HG03103 (cell line): ENCODE results near the gene LYPD5.
"Not testable (repeated sequence)": the region's sequence is repeated elsewhere in the genome, so short reads cannot be mapped to it uniquely, and the experiment has no call there.

Source experiments
- ATAC-seq: cut with Tn5 transposase; IDR thresholded peaks from one replicate; pipeline ENCODE4 v1.9.1; 2021; ENCODE audit warnings: low read depth; ENCODE audit not compliant: unreplicated experiment

The LYPD5 gene

GRCh38 chr19:43802216-43802951, at the start of gene LYPD5:
LYPD5 (minus strand) TSS chr19:43802447; CDS start chr19:43802380, 67 bp downstream.
- no peak for ATAC-seq

DNA sequence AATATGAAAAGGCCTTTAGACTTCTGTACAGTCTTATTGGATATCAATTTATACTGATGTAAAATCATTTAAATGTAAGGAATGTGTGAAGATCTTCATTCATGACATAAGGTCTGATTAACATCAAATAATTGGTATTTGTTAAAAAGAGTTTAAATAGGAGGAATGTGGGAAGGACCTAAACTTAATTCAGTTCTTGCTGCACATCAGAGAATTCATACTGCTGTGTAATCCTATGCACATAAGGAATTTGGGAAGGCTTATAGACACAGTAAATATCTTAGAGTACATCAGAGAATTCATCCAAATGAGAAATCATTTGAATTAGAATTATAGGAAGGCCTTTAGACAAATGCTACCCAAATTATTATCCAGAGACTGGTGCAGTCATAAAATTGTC, 46.6 kb upstream of the LYPD5 start:
- ATAC-seq: no peak

GRCh38 chr19:43847884-43848283, 45.6 kb upstream of the LYPD5 start:
- no peak for ATAC-seq

- no peak for ATAC-seq
Observed at GRCh38 chr19:43847246-43847645, 45.0 kb upstream of the LYPD5 start.

- ATAC-seq: no peak
Observed at GRCh38 chr19:43842007-43842406, 39.8 kb upstream of the LYPD5 start.

DNA sequence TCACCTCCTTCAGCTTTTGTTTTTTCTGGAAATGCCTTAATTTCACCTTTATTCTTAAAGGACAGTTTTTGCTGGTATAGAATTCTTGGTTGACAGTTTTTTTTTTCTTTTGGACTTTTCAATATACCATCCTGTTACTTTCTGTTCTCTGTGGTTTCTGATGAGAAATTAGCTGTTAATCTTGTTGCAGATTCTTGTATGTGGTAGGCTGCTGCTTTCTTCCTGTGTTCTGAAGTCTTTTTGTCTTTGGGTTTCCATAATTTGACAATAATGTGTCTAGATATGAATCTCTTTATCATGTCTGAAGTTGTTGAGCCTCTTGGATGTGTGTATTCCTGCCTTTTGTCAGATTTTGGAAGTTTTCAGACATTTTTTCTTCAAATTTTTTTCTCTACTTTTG, 36.9 kb upstream of the LYPD5 start:
- no peak for ATAC-seq

GRCh38 chr19:43826787-43827754, 24.8 kb upstream of the LYPD5 start, which contains the start of gene ZNF283:
ZNF283 (plus strand) TSS chr19:43827321; CDS start chr19:43833505, 6,184 bp downstream.
- ATAC-seq: no peak

- not testable (repeated sequence) for ATAC-seq
Observed at GRCh38 chr19:43824572-43824971, 22.3 kb upstream of the LYPD5 start.

GRCh38 chr19:43823856-43824255, 21.6 kb upstream of the LYPD5 start:
- ATAC-seq: not testable (repeated sequence)

- ATAC-seq: no peak
Observed at GRCh38 chr19:43820884-43821215, 18.6 kb upstream of the LYPD5 start.

DNA sequence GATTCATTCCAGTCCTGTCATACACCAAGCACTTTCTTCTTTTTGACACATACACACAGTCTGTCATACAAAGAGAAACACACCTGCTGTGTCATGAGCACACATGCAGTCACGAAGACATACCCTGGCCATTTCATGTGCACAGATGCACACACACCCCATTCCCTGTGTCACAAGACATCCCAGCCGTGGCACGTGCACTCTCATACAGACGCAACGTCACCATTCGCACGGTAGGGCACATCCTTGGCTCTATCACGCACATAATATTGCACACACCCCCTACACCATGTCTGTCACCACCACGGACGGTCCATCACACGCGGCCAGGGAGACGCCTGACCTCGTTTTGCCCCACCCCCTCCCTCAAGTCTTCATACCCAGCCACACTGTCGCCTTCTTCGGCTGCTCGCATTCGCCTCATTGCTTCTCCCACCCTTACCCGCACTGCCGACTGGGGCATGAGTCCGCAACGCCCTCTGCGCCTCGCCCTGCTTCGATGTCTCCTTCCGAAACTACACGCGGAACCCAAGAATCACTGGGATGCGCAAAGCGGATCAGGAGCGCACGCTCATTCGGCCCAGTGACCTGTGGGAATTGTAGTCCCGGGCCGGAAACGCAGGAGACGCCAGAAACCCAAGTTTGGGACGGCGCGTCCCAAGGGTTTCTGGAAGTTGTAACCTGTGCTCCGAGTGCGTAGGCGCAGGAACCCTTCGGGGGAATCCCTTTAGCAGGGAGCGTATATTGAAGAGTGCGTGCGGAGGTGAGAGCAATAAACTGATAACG, 18.0 kb upstream of the LYPD5 start:
- no peak for ATAC-seq

- ATAC-seq: no peak
Observed at GRCh38 chr19:43818500-43818899, 16.3 kb upstream of the LYPD5 start.

- ATAC-seq: not testable (repeated sequence)
Observed at GRCh38 chr19:43817454-43817853, 15.2 kb upstream of the LYPD5 start.

DNA sequence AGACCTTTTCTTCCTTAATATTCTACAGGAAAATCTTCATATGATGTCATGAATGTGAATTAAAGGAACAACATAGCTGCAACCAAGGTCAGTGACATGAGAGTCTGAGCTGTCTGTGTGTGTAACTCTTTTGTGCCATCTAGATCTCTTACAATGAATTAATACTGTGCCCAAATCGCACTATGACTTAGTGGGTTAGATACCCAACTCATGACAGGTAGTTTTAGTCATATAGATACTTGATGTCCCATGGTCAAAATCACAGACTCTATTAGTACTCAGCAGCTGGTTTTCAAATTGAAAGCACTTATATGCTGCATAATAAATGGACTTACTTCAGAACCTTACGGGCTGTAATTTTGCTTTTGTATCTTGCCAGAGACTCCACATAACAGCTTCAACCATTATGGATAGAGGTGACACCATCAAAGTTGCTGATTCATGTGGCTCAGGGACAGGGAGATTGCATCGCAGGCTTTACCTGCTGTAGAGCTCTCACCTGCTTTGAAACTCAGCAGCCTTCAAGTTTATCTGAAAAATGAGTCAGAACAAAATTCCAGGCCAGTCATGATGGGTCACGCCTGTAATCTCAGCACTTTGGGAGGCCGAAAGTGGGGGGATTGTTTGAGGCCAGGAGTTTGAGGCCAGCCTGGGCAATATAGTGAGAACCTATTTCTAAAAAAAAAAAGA, 12.6 kb upstream of the LYPD5 start:
- no peak for ATAC-seq

DNA sequence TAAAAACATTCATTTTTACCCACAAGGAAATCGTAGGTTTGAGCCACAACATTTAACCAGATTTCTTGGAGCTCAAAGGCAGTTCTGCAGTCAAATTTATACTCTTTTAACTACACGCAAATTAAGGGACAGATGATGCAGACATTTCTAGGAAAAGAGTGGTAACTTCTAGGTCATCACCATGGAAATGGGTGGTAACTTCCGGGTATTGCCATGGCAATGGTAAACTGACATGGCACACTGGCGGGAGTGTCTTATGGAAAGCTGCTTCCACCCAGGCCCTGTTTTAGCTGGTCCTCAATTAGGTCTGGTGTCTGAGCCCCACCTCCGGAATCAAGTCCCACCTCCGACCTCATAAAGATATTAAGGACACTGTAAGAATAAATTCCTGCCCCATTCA, 10.4 kb upstream of the LYPD5 start:
- no peak for ATAC-seq

GRCh38 chr19:43812259-43812658, 10.0 kb upstream of the LYPD5 start:
- no peak for ATAC-seq

DNA sequence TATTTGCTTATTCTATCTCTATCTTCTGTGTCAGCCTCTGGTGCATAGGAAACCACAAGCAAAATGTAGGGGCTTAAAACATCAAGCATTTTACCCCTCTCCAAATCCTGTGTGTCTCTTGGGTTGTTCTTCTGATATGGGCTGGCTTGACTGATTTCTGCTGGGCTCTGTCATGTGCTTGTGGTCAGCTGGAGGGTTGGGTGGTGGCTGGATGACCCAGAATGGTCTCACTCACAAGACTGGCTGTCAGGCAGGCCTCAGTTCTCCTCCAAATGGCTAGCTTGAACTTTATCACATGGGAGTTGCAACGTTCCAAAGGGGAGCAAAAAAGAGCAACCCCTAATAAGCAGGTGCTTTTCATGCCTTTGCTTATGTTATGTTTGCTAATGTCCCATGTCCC, 9.6 kb upstream of the LYPD5 start:
- ATAC-seq: no peak

GRCh38 chr19:43809762-43810696, 7.8 kb upstream of the LYPD5 start:
- no peak for ATAC-seq

DNA sequence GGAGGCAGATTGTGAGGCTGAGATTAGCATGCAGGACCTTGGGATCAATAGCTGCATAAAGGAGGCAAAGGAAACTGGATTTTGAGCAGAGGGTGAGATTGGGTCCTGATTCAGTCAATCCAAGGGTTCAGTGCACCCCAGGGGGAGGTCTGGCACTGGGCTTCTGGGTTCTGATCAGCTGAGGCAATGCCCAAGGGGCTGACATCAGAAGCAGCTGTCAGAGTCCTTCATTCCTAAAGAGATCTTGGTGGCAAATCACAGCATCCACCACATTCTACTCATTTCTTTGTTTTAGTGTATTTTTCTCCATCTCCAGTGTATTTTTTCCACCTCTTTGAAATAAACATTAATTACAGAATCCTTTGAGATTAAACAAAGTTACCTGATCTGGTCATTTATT, 5.4 kb upstream of the LYPD5 start:
- no peak for ATAC-seq
